A549 (cell line): ENCODE data around the gene MYH11. TPM values are rescaled to one million over a fixed set of nuclear protein-coding genes. Genes with fewer than 3 reads are reported as not detected.

Source experiments
- ATAC-seq, 2 experiments: fragments of 200-7000 bp in 1 of 2; fragments of >200 bp in 1 of 2; cut with Nextera tagmentation in 1 of 2; cut with Tn5 transposase in 1 of 2; 3 replicates each; pipeline versions ENCODE4 v1.8.0 to v1.9.1; 2018 to 2020; ENCODE audit warnings: mild to moderate bottlenecking in 1 of 2, moderate library complexity in 1 of 2
- CTCF ChIA-PET: fragments of 300-600 bp; sonication (Branson Sonifier 250); formaldehyde crosslinking; extraction: SDS; loops from one replicate; lab custom pipeline; 2021; ENCODE audit warnings: antibody characterized with exemption, inconsistent platforms; lab: Yijun Ruan, JAX
- POLR2A ChIA-PET: fragments of 350-600 bp; formaldehyde crosslinking; extraction: SDS; loops from one replicate; lab custom pipeline; 2021; ENCODE audit warnings: antibody characterized with exemption, inconsistent platforms; lab: Yijun Ruan, JAX
- DNase-seq, 2 experiments: peaks; one replicate each; pipeline versions ENCODE4 v3.0.0 to v3.0.0-alpha.2; 2011 to 2016; ENCODE audit warnings: low read depth in 1 of 2, low spot score in 1 of 2
- FAIRE-seq: peaks from 2 replicates; lab custom pipeline; 2011; peaks lifted over from hg19 to GRCh38; lab: Jason Lieb, UNC
- H3K27ac ChIP-seq, 2 experiments: fragments of >200 bp; sonication (Bioruptor Twin); formaldehyde crosslinking; 3 replicates each; pipeline ENCODE4 v1.5.1; 2016 to 2017
- H3K4me1 ChIP-seq: fragments of >200 bp; sonication (Bioruptor Twin); formaldehyde crosslinking; 3 replicates; pipeline ENCODE4 v1.6.1; 2016
- H3K4me2 ChIP-seq: fragments of >200 bp; sonication (Bioruptor Twin); formaldehyde crosslinking; 3 replicates; pipeline ENCODE4 v1.6.1; 2016
- H3K4me3 ChIP-seq: fragments of >200 bp; sonication (Bioruptor Twin); formaldehyde crosslinking; 3 replicates; pipeline ENCODE4 v1.5.1; 2016
- H3K9me3 ChIP-seq: fragments of >200 bp; sonication (Bioruptor Twin); formaldehyde crosslinking; 3 replicates; pipeline ENCODE4 v1.6.1; 2016
- BHLHE40 ChIP-seq: IDR thresholded peaks from 2 replicates; pipeline ENCODE4 v1.6.1; 2012; ENCODE audit warnings: low read depth, low read length, inconsistent platforms
- CHD2 ChIP-seq: fragments of 150-350 bp; IDR thresholded peaks from 2 replicates; pipeline ENCODE4 v1.6.1; 2014; ENCODE audit warnings: low read length; ENCODE audit not compliant: partially characterized antibody
- ELK1 ChIP-seq: fragments of 150-350 bp; IDR thresholded peaks from 2 replicates; pipeline ENCODE4 v1.6.1; 2014; ENCODE audit warnings: low read depth, mild to moderate bottlenecking, low read length
- ESRRA ChIP-seq: fragments of 150-350 bp; IDR thresholded peaks from 2 replicates; pipeline ENCODE4 v1.6.1; 2014; ENCODE audit warnings: mild to moderate bottlenecking, low read length, borderline replicate concordance
- FOSB ChIP-seq: fragments of 250-450 bp; sonication (Bioruptor Pico); IDR thresholded peaks from 2 replicates; pipeline ENCODE4 v1.5.0; 2020; ENCODE audit warnings: mild to moderate bottlenecking, moderate library complexity
- FOXS1 ChIP-seq: fragments of 250-450 bp; sonication (Bioruptor Pico); IDR thresholded peaks from 2 replicates; pipeline ENCODE4 v1.5.0; 2020; ENCODE audit warnings: mild to moderate bottlenecking, moderate library complexity
- GATA3 ChIP-seq: IDR thresholded peaks from 2 replicates; pipeline ENCODE4 v1.6.1; 2012; ENCODE audit warnings: borderline replicate concordance
- KDM5A ChIP-seq: fragments of 200-600 bp; sonication (generic); IDR thresholded peaks from 2 replicates; pipeline ENCODE4 v1.6.1; 2016; ENCODE audit warnings: antibody characterized with exemption, mild to moderate bottlenecking
- MAFK ChIP-seq: fragments of 450-650 bp; IDR thresholded peaks from 2 replicates; pipeline ENCODE4 v1.6.1; 2014; ENCODE audit not compliant: partially characterized antibody
- NFE2L2 ChIP-seq: fragments of 150-350 bp; conservative IDR thresholded peaks from 2 replicates; pipeline ENCODE4 v1.6.1; 2014; ENCODE audit warnings: low read length
- PBX3 ChIP-seq: IDR thresholded peaks from 2 replicates; pipeline ENCODE4 v1.6.1; 2012
- POLR2AphosphoS2 ChIP-seq: conservative IDR thresholded peaks from 2 replicates; pipeline ENCODE4 v1.6.1; 2012; ENCODE audit warnings: low read length, improper control_type of control experiment, inconsistent platforms
- RFX5 ChIP-seq: fragments of 450-650 bp; IDR thresholded peaks from 2 replicates; pipeline ENCODE4 v1.7.1; 2014; ENCODE audit warnings: antibody characterized with exemption, mild to moderate bottlenecking, moderate library complexity
- SREBF2 ChIP-seq: fragments of 450-650 bp; IDR thresholded peaks from 2 replicates; pipeline ENCODE4 v1.6.1; 2014; ENCODE audit warnings: mild to moderate bottlenecking, moderate library complexity
- TFCP2L1 ChIP-seq: fragments of 250-450 bp; sonication (Bioruptor Pico); IDR thresholded peaks from 2 replicates; pipeline ENCODE4 v1.5.0; 2021; ENCODE audit warnings: mild to moderate bottlenecking
- ZFP36 ChIP-seq: fragments of 450-650 bp; IDR thresholded peaks from 2 replicates; pipeline ENCODE4 v1.6.1; 2014; ENCODE audit warnings: borderline replicate concordance; ENCODE audit not compliant: partially characterized antibody
- ZNF302 ChIP-seq: fragments of 250-450 bp; sonication (Bioruptor Pico); IDR thresholded peaks from 2 replicates; pipeline ENCODE4 v1.9.0; 2021; ENCODE audit warnings: inconsistent platforms, mild to moderate bottlenecking, moderate library complexity
- WGBS: methylation state at CpG from one replicate; pipeline ENCODE4 v1.1.6; 2017; ENCODE audit errors: missing lambda C conversion rate; 5-methylcytosine and 5-hydroxymethylcytosine counted together
- polyA plus RNA-seq, 4 experiments: library from polyadenylated mRNA; depleted of rRNA in 3 of 4; stranded (reverse); fragments of >200 nt; fragmentation: RNase III in 1 of 4; extraction: RNeasy Plus Mini Kit Qiagen cat#74134 plus additional on column Dnase treatment in 1 of 4; gene quantifications; 2 replicates in 3 of 4; 3 replicates in 1 of 4; pipeline ENCODE4 v1.2.3, GENCODE V29; 2011 to 2017
- TF ChIP-seq, protein P1 (sequence below): fragments of 200-600 bp; sonication (generic); IDR thresholded peaks from 2 replicates; pipeline ENCODE4 v1.6.1; 2016; ENCODE audit warnings: antibody characterized with exemption, mild to moderate bottlenecking, moderate library complexity

The MYH11 gene
- polyA plus RNA-seq, 2 of the 4 experiments (the other 2 are of a cell fraction), result 0.03 to 0.09 TPM

DNA sequence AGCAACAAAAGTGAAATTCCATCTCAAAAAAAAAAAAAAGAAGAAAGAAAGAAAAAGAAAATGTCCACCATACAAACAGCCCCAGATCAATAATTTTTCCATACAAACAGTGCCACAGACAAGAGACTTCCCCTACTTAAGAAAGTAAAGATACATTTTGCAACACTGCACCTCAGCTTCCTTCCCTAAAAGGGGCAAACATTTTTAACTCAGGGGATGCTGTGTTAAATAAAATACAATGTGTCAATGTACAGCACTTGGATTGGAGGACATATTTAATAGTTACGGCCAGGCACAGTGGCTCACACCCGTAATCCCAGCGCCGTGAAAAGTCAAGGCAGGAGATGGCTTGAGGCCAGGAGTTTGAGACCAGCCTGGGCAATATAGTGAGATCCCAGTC, 22.3 kb downstream of the MYH11 start (continued):
- no peak for TF ChIP-seq FOXS1
- TF ChIP-seq, protein P1, sequence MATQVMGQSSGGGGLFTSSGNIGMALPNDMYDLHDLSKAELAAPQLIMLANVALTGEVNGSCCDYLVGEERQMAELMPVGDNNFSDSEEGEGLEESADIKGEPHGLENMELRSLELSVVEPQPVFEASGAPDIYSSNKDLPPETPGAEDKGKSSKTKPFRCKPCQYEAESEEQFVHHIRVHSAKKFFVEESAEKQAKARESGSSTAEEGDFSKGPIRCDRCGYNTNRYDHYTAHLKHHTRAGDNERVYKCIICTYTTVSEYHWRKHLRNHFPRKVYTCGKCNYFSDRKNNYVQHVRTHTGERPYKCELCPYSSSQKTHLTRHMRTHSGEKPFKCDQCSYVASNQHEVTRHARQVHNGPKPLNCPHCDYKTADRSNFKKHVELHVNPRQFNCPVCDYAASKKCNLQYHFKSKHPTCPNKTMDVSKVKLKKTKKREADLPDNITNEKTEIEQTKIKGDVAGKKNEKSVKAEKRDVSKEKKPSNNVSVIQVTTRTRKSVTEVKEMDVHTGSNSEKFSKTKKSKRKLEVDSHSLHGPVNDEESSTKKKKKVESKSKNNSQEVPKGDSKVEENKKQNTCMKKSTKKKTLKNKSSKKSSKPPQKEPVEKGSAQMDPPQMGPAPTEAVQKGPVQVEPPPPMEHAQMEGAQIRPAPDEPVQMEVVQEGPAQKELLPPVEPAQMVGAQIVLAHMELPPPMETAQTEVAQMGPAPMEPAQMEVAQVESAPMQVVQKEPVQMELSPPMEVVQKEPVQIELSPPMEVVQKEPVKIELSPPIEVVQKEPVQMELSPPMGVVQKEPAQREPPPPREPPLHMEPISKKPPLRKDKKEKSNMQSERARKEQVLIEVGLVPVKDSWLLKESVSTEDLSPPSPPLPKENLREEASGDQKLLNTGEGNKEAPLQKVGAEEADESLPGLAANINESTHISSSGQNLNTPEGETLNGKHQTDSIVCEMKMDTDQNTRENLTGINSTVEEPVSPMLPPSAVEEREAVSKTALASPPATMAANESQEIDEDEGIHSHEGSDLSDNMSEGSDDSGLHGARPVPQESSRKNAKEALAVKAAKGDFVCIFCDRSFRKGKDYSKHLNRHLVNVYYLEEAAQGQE, result no peak
- TF ChIP-seq MAFK, result no peak

- 75% methylated on average over 9 of the region's 9 CpGs for WGBS
- Histone ChIP-seq H3K4me1 (no peaks in the 10 kb centered on the region), H3K4me2 (no peak overlapping the region), H3K27ac (no peak overlapping the region), H3K9me3 (no peaks in the 10 kb centered on the region), H3K4me3 (no peak overlapping the region)
- no peak for ATAC-seq
- ChIA-PET CTCF (interaction anchor here (0.8 to 2.1 kb wide), 4 partner anchors 11 to 195 kb away, joined by 3 to 14 read pairs (median 3); no protein-coding TSS in a partner anchor), POLR2A (no interaction called here)
- TF ChIP-seq PBX3, result no peak
- TF ChIP-seq CHD2, result no peak
- TF ChIP-seq FOXS1, result no peak
- no peak for TF ChIP-seq ZNF302 (CRISPR knock-in tag)
- TF ChIP-seq GATA3, result no peak
- TF ChIP-seq FOSB, result no peak
- no peak for TF ChIP-seq SREBF2
- no peak for TF ChIP-seq BHLHE40
- TF ChIP-seq TFCP2L1 (CRISPR knock-in tag), result no peak
- TF ChIP-seq ESRRA, result no peak
- TF ChIP-seq POLR2AphosphoS2, result no peak
- no peak for TF ChIP-seq ELK1
- TF ChIP-seq KDM5A, result no peak
- no peak for TF ChIP-seq RFX5
- TF ChIP-seq ZFP36, result no peak
- FAIRE-seq, result no peak
- no peak for DNase-seq
Measured at GRCh38 chr16:15833541-15833940, 23.3 kb downstream of the MYH11 start.

- CTCF ChIA-PET, result interaction anchor here (2.1 kb wide), 1 partner anchor 9 kb away, joined by 14 read pairs; no protein-coding TSS in a partner anchor
- H3K9me3 ChIP-seq, result no peaks in the 10 kb centered on the region
- WGBS, result 83% methylated on average over 6 of the region's 6 CpGs
- ATAC-seq, result no peak
- TF ChIP-seq NFE2L2, result no peak
- peak; percentile 39 for TF ChIP-seq ZFP36
- TF ChIP-seq, all 56 proteins: peak for 1
- Histone ChIP-seq H3K4me3 (no peak overlapping the region), H3K27ac (no peak overlapping the region), H3K4me1 (no peaks in the 10 kb centered on the region), H3K4me2 (no peak overlapping the region)
- FAIRE-seq (no peak), DNase-seq (no peak)
- POLR2A ChIA-PET, result interaction anchor here (0.6 kb wide), 2 partner anchors 48 to 181 kb away, joined by 4 to 5 read pairs; no protein-coding TSS in a partner anchor
Measured at GRCh38 chr16:15832241-15832640, 24.6 kb downstream of the MYH11 start.
